Fibroblast of the aortic adventitia (primary cell): Measurements from ENCODE around the gene TRIM75. TPM values are rescaled to one million over a fixed set of nuclear protein-coding genes. Genes with fewer than 3 reads are reported as not detected.
"Not testable (repeated sequence)": the region's sequence is repeated elsewhere in the genome, so short reads cannot be mapped to it uniquely, and the experiment has no call there.

Experiments
- DNase-seq: peaks from one replicate; pipeline ENCODE4 v3.0.0-alpha.2; 2010; ENCODE audit warnings: low read depth
- H3K4me3 ChIP-seq: 2 replicates; pipeline ENCODE4 v1.5.1; 2011; ENCODE audit warnings: low read depth, mild to moderate bottlenecking, control low read depth, low read length, moderate library complexity
- total RNA-seq: library from RNA; depleted of rRNA; stranded (reverse); fragments of >200 nt; gene quantifications from 2 replicates; pipeline ENCODE4 v1.2.3, GENCODE V29; 2012; ENCODE audit warnings: low replicate concordance
- TF ChIP-seq, protein P1 (sequence below): IDR thresholded peaks from 2 replicates; pipeline ENCODE4 v1.5.1; 2011; ENCODE audit warnings: mild to moderate bottlenecking, low read length, control low read depth, inconsistent platforms; ENCODE audit not compliant: insufficient read depth

The TRIM75 gene
- total RNA-seq, 1 donor, result not detected

- TF ChIP-seq, protein P1, sequence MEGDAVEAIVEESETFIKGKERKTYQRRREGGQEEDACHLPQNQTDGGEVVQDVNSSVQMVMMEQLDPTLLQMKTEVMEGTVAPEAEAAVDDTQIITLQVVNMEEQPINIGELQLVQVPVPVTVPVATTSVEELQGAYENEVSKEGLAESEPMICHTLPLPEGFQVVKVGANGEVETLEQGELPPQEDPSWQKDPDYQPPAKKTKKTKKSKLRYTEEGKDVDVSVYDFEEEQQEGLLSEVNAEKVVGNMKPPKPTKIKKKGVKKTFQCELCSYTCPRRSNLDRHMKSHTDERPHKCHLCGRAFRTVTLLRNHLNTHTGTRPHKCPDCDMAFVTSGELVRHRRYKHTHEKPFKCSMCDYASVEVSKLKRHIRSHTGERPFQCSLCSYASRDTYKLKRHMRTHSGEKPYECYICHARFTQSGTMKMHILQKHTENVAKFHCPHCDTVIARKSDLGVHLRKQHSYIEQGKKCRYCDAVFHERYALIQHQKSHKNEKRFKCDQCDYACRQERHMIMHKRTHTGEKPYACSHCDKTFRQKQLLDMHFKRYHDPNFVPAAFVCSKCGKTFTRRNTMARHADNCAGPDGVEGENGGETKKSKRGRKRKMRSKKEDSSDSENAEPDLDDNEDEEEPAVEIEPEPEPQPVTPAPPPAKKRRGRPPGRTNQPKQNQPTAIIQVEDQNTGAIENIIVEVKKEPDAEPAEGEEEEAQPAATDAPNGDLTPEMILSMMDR, result no peak
- no peak overlapping the region for H3K4me3 ChIP-seq
- DNase-seq, result no peak
These were observed 42.7 kb upstream of the TRIM75 start for GRCh38 chr4:165010991-165011390.

GRCh38 chr4:165011403-165011802, 42.3 kb upstream of the TRIM75 start:
- DNase-seq, result no peak
- TF ChIP-seq, protein P1, result no peak
- no peak overlapping the region for H3K4me3 ChIP-seq

- TF ChIP-seq, protein P1, result no peak
- H3K4me3 ChIP-seq, result no peak overlapping the region
- DNase-seq, result no peak
These were observed 40.0 kb upstream of the TRIM75 start for GRCh38 chr4:165013691-165014090.

DNA sequence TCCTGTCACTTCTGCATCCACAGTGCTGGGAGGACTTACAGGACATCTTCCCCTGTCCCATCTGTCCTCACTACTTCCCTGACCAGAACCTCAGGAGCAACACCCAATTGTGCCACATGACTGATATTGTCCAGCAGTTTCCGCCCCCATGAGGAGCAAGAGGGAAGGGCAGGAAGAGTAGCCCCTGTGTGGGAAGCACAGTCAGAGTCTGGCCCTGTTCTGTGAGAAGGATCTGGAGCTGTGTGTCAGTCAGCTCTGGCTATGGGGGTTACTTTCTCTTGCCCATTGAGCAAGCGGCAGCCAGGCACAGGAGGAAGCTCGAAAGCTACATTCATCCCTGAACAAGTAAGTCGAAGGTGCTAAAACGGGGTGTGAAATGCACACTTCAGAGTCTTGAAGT, 36.7 kb upstream of the TRIM75 start:
- no peak overlapping the region for H3K4me3 ChIP-seq
- TF ChIP-seq, protein P1, result no peak
- DNase-seq, result no peak

- not testable (repeated sequence) for DNase-seq, H3K4me3 ChIP-seq
These were observed 33.7 kb upstream of the TRIM75 start for GRCh38 chr4:165019995-165020394.

DNA sequence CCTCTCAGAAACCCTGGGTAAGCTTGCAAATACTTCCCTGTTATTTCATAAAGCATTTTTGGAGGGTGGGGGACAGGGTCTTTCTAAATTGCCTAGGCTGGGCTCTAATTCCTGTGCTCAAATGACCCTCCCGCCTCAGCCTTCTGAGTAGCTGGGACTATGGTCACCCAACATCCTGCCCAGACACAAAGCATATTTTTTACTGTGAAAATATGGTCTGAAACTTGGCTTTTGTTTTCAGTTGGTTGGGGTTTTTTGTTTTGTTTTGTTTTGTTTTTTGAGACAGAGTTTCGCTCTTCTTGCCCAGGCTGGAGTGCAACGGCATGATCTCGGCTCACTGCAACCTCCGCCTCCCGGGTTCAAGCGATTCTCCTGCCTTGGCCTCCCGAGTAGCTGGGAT, 27.9 kb upstream of the TRIM75 start:
- DNase-seq, result not testable (repeated sequence)

GRCh38 chr4:165027762-165028402, 25.8 kb upstream of the TRIM75 start:
- TF ChIP-seq, protein P1, result no peak
- no peak for DNase-seq
- H3K4me3 ChIP-seq, result no peak overlapping the region

More for the DNA sequence above, 27.9 kb upstream of the TRIM75 start:
- H3K4me3 ChIP-seq, result not testable (repeated sequence)
